Thymus (tissue), 14 donors: ENCODE results near the gene TBX20. TPM values are rescaled to one million over a fixed set of nuclear protein-coding genes. Genes with fewer than 3 reads are reported as not detected.

Experiments
- DNase-seq, 9 donors: peaks; one replicate each; pipeline ENCODE4 v3.0.0-alpha.2; 2013; ENCODE audit warnings: low spot score in 9 of 9, low read depth in 6 of 9, missing footprints in 1 of 9
- H3K27ac ChIP-seq, 2 donors: one replicate each; pipeline ENCODE4 v1.5.1; 2013; ENCODE audit warnings: control low read depth in 1 of 2, low read depth in 1 of 2, low read length in 1 of 2, mild to moderate bottlenecking in 1 of 2, moderate library complexity in 1 of 2
- H3K27me3 ChIP-seq, 2 donors: one replicate each; pipeline ENCODE4 v1.5.1; 2013; ENCODE audit warnings: low read length in 1 of 2; ENCODE audit not compliant: control insufficient read depth in 2 of 2, insufficient read depth in 1 of 2
- H3K36me3 ChIP-seq, 2 donors: one replicate each; pipeline ENCODE4 v1.5.1; 2013; ENCODE audit warnings: low read length in 1 of 2, mild to moderate bottlenecking in 1 of 2, moderate library complexity in 1 of 2; ENCODE audit not compliant: control insufficient read depth in 2 of 2, insufficient read depth in 2 of 2
- H3K4me1 ChIP-seq, 2 donors: one replicate each; pipeline ENCODE4 v1.5.1; 2013; ENCODE audit warnings: low read length in 2 of 2; ENCODE audit not compliant: control insufficient read depth in 2 of 2, insufficient read depth in 2 of 2
- H3K4me3 ChIP-seq, 2 donors: one replicate each; pipeline ENCODE4 v1.5.1; 2013; ENCODE audit warnings: low read length in 2 of 2, control low read depth in 1 of 2, mild to moderate bottlenecking in 1 of 2
- H3K9me3 ChIP-seq, 2 donors: one replicate each; pipeline ENCODE4 v1.5.1; 2013; ENCODE audit warnings: low read length in 1 of 2, mild to moderate bottlenecking in 1 of 2; ENCODE audit not compliant: control insufficient read depth in 2 of 2, insufficient read depth in 1 of 2
- WGBS: extraction: QIAGEN DNeasy Blood & Tissue Kit; methylation state at CpG from one replicate; pipeline ENCODE4 v1.1.7; 2013; 5-methylcytosine and 5-hydroxymethylcytosine counted together
- long read RNA-seq, 10 donors: transcript quantifications; one replicate each; lab custom pipeline, GENCODE V29; 2026
- polyA plus RNA-seq: library from polyadenylated mRNA; stranded (reverse); fragments of 200-250 nt; gene quantifications from one replicate; pipeline ENCODE4 v1.2.3, GENCODE V29; 2013
- total RNA-seq: library from RNA; stranded (reverse); fragments of 120-200 nt; gene quantifications from one replicate; pipeline ENCODE4 v1.2.4, GENCODE V29; 2013
- donor health status: healthy.

TBX20 gene, protein sequence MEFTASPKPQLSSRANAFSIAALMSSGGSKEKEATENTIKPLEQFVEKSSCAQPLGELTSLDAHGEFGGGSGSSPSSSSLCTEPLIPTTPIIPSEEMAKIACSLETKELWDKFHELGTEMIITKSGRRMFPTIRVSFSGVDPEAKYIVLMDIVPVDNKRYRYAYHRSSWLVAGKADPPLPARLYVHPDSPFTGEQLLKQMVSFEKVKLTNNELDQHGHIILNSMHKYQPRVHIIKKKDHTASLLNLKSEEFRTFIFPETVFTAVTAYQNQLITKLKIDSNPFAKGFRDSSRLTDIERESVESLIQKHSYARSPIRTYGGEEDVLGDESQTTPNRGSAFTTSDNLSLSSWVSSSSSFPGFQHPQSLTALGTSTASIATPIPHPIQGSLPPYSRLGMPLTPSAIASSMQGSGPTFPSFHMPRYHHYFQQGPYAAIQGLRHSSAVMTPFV
- total RNA-seq (0.09 TPM), polyA plus RNA-seq (not detected)
- long read RNA-seq, donor 1: 0 reads
- long read RNA-seq, donor 2: 0 reads
- long read RNA-seq, donor 3: 0 reads
- long read RNA-seq, donor 4: 0 reads
- long read RNA-seq, donor 5: 0 reads
- long read RNA-seq, donor 6: 0 reads
- long read RNA-seq, donor 7: 0 reads
- long read RNA-seq, donor 8: 0 reads
- long read RNA-seq, donor 9: 0 reads
- long read RNA-seq, donor 10: 0 reads

- DNase-seq: peak in 7 of 9 donors; percentile 12 to 61 (median 23)
Observed at GRCh38 chr7:35253710-35254495, at the start of gene TBX20. Gene TBX20, minus strand, starts transcription at chr7:35254100. Its CDS starts 480 bp downstream, at chr7:35253620.

DNA sequence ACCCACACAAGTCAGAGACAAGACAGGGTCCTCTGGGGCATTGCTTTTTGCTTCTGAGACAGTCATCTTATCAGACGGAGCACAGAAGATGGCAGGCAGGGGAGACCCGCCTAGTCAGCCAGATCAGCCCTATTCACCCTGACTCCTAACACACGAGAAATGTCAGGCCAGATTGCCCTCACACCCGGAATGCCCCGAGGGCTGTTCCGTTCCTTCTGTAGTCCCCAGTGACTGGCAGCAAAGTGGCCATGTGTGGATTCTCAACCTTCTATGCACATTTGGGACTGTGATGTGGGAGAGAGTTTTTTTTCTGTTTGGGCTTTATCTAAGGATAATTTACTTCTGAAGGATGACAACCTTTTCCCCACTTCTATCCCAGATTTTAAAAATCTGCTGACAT is 35.5 kb upstream of the TBX20 start:
- Histone ChIP-seq H3K4me1 (no peaks in the 10 kb centered on the region), H3K9me3 (no peaks in the 10 kb centered on the region), H3K27me3 (no peaks in the 10 kb centered on the region), H3K36me3 (no peaks in the 10 kb centered on the region), H3K27ac (no peak overlapping the region), H3K4me3 (no peak overlapping the region)
- DNase-seq: no peak
- WGBS: 94% methylated on average over 6 of the region's 6 CpGs

More at GRCh38 chr7:35253710-35254495, at the start of gene TBX20:
- no peaks in the 10 kb centered on the region for H3K36me3 ChIP-seq
- peaks cover 84 to 99% of the 10 kb centered on the region in 2 donors for H3K27me3 ChIP-seq
- H3K4me3 ChIP-seq: peak within 1 kb of the TSS; percentile 46 to 60
- peaks cover 2 to 7% of the 10 kb centered on the region in 2 donors for H3K9me3 ChIP-seq
- H3K4me1 ChIP-seq: peaks cover 7 to 17% of the 10 kb centered on the region in 2 donors
- WGBS: 3% methylated on average over 76 of the region's 76 CpGs
- H3K27ac ChIP-seq: no peak within 1 kb of the TSS

- 81% methylated on average over 3 of the region's 3 CpGs for WGBS
- H3K36me3 ChIP-seq: no peaks in the 10 kb centered on the region
- no peak overlapping the region for H3K4me3 ChIP-seq
- DNase-seq: no peak
- no peaks in the 10 kb centered on the region for H3K9me3 ChIP-seq
- no peaks in the 10 kb centered on the region for H3K4me1 ChIP-seq
- H3K27me3 ChIP-seq: no peaks in the 10 kb centered on the region
- H3K27ac ChIP-seq: no peak overlapping the region
Observed at GRCh38 chr7:35286986-35287385, 33.1 kb upstream of the TBX20 start.

DNA sequence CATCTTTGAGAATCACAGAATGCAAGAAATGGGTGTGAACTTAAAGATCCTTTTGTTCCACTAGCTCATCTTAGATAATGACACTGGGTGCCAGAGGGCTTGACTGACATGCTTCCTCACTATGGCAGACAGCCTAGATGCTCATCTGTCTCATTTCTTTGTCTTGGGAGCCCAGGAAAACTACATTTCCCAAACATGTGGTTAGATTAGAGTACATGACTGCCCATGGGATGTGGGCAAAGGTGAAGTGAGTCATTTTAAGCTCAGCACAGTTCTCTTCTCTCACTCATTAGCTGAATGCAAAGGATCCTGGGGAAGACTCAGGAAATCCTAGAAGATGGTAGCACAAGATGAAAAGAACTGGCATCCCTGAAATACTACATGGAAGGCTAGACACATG is 32.5 kb upstream of the TBX20 start:
- Histone ChIP-seq H3K4me1 (no peaks in the 10 kb centered on the region), H3K27ac (no peak overlapping the region), H3K9me3 (no peaks in the 10 kb centered on the region), H3K27me3 (no peaks in the 10 kb centered on the region), H3K36me3 (no peaks in the 10 kb centered on the region), H3K4me3 (no peak overlapping the region)
- no peak for DNase-seq

DNA sequence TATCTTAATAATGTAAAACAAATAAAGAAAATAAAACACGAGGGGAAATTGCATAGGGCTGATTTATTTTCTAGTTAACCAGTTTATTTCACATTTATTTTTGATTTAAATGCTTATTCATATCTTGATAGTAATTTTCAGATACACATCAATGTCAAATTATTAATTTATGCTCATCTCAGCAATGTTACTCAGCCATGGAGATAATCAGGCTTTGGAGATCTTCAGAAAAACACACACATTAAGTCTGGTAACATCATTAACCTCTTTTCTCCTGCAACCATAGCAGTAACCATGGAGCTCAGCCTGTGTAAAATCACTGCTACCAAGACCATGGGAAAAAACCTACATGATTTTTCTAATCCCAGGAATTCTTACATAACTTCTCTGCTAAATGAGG is 31.9 kb upstream of the TBX20 start:
- WGBS: 46% methylated on average over 1 of the region's 1 CpG
- H3K4me1 ChIP-seq: no peaks in the 10 kb centered on the region
- H3K4me3 ChIP-seq: no peak overlapping the region
- no peaks in the 10 kb centered on the region for H3K36me3 ChIP-seq
- no peak overlapping the region for H3K27ac ChIP-seq
- no peaks in the 10 kb centered on the region for H3K9me3 ChIP-seq
- no peak for DNase-seq
- no peaks in the 10 kb centered on the region for H3K27me3 ChIP-seq

- DNase-seq: no peak
- no peaks in the 10 kb centered on the region for H3K9me3 ChIP-seq
- H3K4me3 ChIP-seq: no peak overlapping the region
- no peaks in the 10 kb centered on the region for H3K36me3 ChIP-seq
- 64% methylated on average over 4 of the region's 4 CpGs for WGBS
- H3K27me3 ChIP-seq: no peaks in the 10 kb centered on the region
- H3K4me1 ChIP-seq: no peaks in the 10 kb centered on the region
- H3K27ac ChIP-seq: no peak overlapping the region
Observed at GRCh38 chr7:35280902-35281301, 27.0 kb upstream of the TBX20 start.

DNA sequence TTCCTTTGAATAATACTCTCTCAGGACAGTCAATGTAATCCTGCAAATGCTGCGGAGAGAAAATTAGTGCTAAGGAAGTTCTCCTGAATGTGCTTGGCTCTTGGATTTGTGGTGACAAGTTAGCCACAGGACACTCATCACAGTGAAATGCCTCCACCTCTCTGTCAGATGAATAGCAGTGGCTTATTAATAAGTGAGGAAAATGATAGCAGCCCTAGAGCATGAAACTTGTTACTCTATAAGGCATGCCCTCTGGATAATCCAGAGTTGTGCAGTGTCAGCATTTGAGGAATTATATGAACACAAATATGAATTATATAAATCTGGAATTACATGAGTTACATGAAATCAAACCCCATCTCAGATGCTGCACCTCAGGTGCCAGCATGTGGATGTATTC is 23.5 kb upstream of the TBX20 start:
- Histone ChIP-seq H3K27me3 (no peaks in the 10 kb centered on the region), H3K27ac (no peak overlapping the region), H3K4me1 (no peaks in the 10 kb centered on the region), H3K36me3 (no peaks in the 10 kb centered on the region), H3K4me3 (no peak overlapping the region), H3K9me3 (no peaks in the 10 kb centered on the region)
- no peak for DNase-seq
- 87% methylated on average over 1 of the region's 1 CpG for WGBS

DNA sequence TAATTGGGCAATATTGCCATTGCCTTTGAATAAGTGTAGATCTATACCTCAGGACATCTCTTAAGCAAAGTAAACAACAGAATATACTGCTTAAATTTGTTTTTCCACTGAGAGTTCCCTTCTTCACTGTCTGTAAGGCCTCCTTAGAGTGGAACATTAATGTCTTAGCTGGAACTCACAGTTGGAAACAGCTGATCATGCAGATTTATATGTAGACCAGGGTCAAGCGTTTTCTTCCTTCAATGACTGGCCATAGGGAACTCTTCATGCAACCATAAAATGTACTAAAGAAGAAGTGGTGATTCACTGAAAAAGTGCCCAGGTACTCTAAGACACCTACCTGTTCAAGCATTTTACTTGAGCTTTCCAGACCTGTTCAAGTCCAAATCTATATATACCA is 18.3 kb upstream of the TBX20 start:
- WGBS: 89% methylated on average over 1 of the region's 1 CpG
- Histone ChIP-seq H3K9me3 (no peaks in the 10 kb centered on the region), H3K27ac (no peak overlapping the region), H3K4me3 (no peak overlapping the region), H3K36me3 (no peaks in the 10 kb centered on the region), H3K4me1 (no peaks in the 10 kb centered on the region), H3K27me3 (no peaks in the 10 kb centered on the region)
- DNase-seq: no peak

- Histone ChIP-seq H3K36me3 (no peaks in the 10 kb centered on the region), H3K9me3 (no peaks in the 10 kb centered on the region), H3K27me3 (peaks cover 0 to 16% of the 10 kb centered on the region in 2 donors), H3K4me1 (no peaks in the 10 kb centered on the region), H3K4me3 (no peak overlapping the region), H3K27ac (no peak overlapping the region)
- WGBS: 66% methylated on average over 5 of the region's 5 CpGs
- no peak for DNase-seq
Observed at GRCh38 chr7:35268953-35269352, 15.1 kb upstream of the TBX20 start.
